Coronary artery (tissue), 2 donors: Measurements from ENCODE around the gene GRIA4.

ENCODE experiments used
- DNase-seq: peaks from one replicate; pipeline ENCODE4 v3.0.0-alpha.2; 2017; ENCODE audit warnings: low spot score
- H3K27ac ChIP-seq, 2 donors: fragments of 200-600 bp; sonication (generic); one replicate each; pipeline ENCODE4 v1.5.1; 2016 to 2019
- H3K4me3 ChIP-seq: fragments of 200-600 bp; sonication (generic); 2 replicates; pipeline ENCODE4 v1.5.1; 2016; ENCODE audit warnings: mild to moderate bottlenecking, moderate library complexity
- CTCF ChIP-seq: fragments of 200-600 bp; sonication (generic); IDR thresholded peaks from one replicate; pipeline ENCODE4 v1.5.1; 2019; ENCODE audit warnings: antibody characterized with exemption

The GRIA4 gene

DNA sequence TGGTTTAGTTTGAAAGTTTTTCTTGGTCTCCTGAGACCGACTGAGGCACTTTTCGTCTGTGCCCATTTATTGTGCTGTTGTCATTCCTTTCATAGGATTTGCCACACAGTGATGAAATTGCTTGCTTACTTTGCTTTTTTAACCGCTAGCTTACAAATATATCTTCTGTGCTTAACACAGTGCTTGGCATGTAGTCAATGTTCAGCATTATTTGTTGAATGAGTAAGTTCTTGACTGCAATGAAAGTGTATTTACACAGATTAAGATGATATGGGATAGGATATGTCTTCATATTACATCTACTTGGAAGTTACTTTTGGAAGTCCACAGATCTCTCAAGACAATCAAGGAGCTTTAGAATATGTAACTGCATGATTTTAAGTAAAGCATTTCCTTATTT lies 91.2 kb downstream of the GRIA4 start:
- H3K4me3 ChIP-seq: no peak overlapping the region
- H3K27ac ChIP-seq: no peak overlapping the region
- TF ChIP-seq CTCF: no peak
- DNase-seq: no peak

DNA sequence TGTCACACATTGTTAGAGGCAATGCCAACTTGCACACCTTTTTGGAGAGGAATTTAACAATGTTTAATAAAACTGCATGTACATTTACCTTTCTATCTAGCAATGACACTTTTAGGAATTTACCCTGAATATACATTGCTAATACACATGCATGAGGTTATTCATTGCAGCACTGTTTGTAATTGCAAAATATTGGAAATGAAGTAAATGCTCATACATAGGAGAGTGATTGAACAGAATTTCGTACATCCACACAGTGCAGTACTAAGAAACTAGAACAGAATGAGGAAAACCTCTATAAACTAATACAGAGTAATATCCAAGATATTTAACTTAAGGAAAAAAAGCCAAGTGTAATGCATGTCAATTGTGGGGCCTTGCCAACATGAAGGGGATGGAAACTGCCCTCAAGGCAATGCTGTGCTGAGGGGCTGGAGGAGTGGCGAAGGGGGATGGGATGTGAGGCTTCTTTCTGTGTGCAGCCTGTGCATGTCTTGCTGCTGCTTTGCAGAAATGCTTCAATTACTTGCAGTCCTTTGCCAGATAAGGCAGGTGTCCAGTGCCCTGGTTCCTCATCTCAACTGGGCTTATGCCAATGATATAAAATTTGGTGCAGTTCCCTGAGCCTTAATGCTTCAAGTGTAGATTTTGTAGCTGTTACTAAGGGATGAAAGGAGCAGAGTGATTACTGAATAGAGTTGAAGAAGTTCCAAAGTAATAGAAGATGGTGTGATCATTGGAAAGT lies 96.1 kb downstream of the GRIA4 start:
- no peak overlapping the region for H3K27ac ChIP-seq
- TF ChIP-seq CTCF: no peak
- no peak for DNase-seq

GRCh38 chr11:105713106-105713505 lies 103.2 kb downstream of the GRIA4 start:
- H3K27ac ChIP-seq: no peak overlapping the region
- DNase-seq: no peak
- TF ChIP-seq CTCF: no peak
- H3K4me3 ChIP-seq: no peak overlapping the region

More for the DNA sequence above, 96.1 kb downstream of the GRIA4 start:
- H3K4me3 ChIP-seq: no peak overlapping the region

DNA sequence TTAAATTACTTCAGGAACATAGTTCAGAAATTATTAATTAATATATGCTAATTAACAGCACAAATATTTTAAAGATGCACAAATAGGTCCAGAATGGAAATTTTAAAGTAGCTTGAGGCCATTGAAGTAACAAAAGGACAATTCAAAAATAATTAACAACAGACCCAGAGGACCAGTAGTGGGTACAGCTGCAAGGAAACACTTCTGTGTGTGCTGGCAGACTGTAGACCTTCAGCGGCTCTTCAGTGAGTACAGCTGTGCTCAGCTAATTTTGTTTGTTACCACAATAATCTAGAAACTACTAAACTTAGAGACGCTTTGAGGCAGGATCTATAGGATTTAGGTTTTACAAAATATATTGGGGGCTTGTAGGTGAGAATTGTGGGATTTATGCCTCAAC lies 103.8 kb downstream of the GRIA4 start:
- Histone ChIP-seq H3K4me3 (no peak overlapping the region), H3K27ac (no peak overlapping the region)
- DNase-seq: no peak
- no peak for TF ChIP-seq CTCF

DNA sequence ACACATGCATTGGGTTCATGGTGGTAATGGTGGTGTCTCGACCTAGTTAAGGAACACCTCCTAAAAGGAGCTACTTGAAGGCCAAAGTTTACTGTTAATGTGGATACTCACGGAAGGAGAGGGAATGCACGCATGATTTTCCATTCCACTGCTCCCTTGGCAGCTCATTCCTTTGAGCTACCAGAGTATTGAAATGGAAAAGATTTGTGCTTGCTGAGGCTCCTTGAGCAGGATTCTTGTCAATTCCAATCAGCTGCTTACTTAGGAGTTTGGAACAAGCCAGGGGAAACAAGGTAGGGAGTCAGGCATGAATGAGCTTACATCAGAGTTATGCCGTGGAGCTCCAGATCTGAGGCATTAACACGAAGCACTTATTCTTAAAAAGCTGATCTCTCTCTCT lies 108.8 kb downstream of the GRIA4 start:
- no peak overlapping the region for H3K27ac ChIP-seq
- TF ChIP-seq CTCF: no peak
- no peak for DNase-seq
- no peak overlapping the region for H3K4me3 ChIP-seq

DNA sequence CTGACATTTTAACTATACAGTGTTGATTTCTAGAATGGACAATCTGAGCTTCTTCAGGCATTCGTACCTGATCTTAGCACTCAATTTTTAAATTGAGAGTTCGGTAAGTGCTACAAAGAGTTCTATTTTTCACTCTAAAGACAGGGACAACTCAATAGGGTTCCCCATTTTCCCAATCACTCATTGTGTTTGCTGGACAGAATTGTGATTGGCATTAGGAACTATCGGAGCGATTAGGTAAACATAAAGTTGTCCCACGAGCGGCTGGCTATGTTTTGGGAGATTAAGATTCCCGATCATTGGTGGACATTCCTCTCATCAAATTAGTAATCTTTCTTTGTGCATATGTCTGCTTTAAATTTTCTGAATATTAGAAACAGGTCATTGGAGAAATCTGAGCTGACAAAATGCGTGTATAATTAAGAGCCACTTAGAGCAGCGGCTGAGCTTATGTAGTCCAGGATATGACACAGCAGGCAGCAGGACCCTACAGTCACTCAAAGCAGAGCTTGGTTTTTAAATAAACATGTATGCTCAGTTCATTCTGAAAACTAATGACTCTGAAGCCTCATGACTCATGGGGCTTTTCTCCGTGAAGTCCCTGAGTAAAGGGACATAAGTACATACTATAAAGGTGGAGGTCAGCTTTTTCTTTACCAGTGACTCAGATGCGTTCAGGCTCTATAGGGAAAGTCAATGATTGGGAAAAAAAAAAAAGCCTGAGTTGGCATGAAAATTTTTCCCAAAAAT lies 109.4 kb downstream of the GRIA4 start:
- H3K27ac ChIP-seq: no peak overlapping the region
- H3K4me3 ChIP-seq: no peak overlapping the region
- TF ChIP-seq CTCF: no peak
- DNase-seq: no peak

GRCh38 chr11:105720096-105720495 lies 110.2 kb downstream of the GRIA4 start:
- TF ChIP-seq CTCF: no peak
- Histone ChIP-seq H3K4me3 (no peak overlapping the region), H3K27ac (no peak overlapping the region)
- DNase-seq: no peak
